Activated CD8-positive, alpha-beta memory T cell treated with anti-CD3 and anti-CD28 coated beads, Interleukin-2, amount 10 ng/mL, durations not matched to agents 7 days and 5 days (primary cell): ENCODE data around the gene SCGB1C1. TPM values are rescaled to one million over a fixed set of nuclear protein-coding genes. Genes with fewer than 3 reads are reported as not detected.
"Not testable (repeated sequence)": the region's sequence is repeated elsewhere in the genome, so short reads cannot be mapped to it uniquely, and the experiment has no call there.

Experiments used
- ATAC-seq: fragments of 150-1000 bp; cut with Tn5 transposase; one replicate; pipeline ENCODE4 v1.10.0; 2021; ENCODE audit warnings: moderate library complexity
- CTCF ChIA-PET: fragments of 350-600 bp; sonication (Branson Sonifier 250); formaldehyde crosslinking; loops from one replicate; lab custom pipeline; 2021; ENCODE audit warnings: antibody characterized with exemption; lab: Charles Lee
- DNase-seq: peaks from one replicate; pipeline ENCODE4 v3.0.0-alpha.2; 2020
- H3K27ac Mint-ChIP-seq: one replicate; pipeline ENCODE4 v1.8.0; 2021; ENCODE audit warnings: mild to moderate bottlenecking, mixed read lengths
- H3K27me3 Mint-ChIP-seq: one replicate; pipeline ENCODE4 v1.8.0; 2021; ENCODE audit warnings: mixed read lengths
- H3K36me3 Mint-ChIP-seq: one replicate; pipeline ENCODE4 v1.8.0; 2021; ENCODE audit warnings: mild to moderate bottlenecking, mixed read lengths
- H3K4me1 Mint-ChIP-seq: one replicate; pipeline ENCODE4 v1.8.0; 2021; ENCODE audit warnings: mixed read lengths
- H3K4me3 Mint-ChIP-seq: one replicate; pipeline ENCODE4 v1.8.0; 2021; ENCODE audit warnings: mild to moderate bottlenecking, moderate library complexity, mixed read lengths
- H3K9me3 Mint-ChIP-seq: one replicate; pipeline ENCODE4 v1.8.0; 2022; ENCODE audit warnings: low read depth, mixed read lengths
- total RNA-seq, 2 experiments: library from RNA; stranded (reverse); gene quantifications; one replicate each; pipeline ENCODE4 v1.2.3, GENCODE V29; 2021

Gene SCGB1C1
- total RNA-seq, 2 experiments from 2014 or later, result not detected

DNA sequence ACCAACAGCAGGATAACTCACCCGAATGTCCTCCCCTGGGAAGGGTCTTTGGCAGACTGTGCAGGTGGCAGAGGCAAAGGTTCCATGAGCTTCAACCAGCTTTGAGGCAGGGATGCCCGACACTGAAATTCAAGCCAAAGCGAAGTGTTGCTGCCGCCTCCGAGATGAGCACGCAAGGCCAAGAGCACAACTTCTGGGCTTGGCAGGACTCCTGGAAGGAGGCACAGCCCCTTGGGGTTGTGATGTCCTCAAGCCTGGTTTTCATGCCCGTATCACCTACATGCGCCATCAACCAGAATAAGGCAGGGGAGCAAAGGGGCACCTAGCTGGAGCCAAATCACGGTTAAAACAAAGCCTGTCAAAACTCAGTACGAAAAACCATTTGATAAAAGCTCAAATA lies 37.6 kb downstream of the SCGB1C1 start:
- no peaks in the 10 kb centered on the region for H3K27me3 Mint-ChIP-seq
- no peak overlapping the region for H3K4me3 Mint-ChIP-seq
- ATAC-seq (no peak), DNase-seq (no peak)
- H3K4me1 Mint-ChIP-seq, result peaks cover 12% of the 10 kb centered on the region
- CTCF ChIA-PET, result interaction anchor here (2.3 kb wide), 1 partner anchor 20 kb away, joined by 7 read pairs; no protein-coding TSS in a partner anchor
- no peak overlapping the region for H3K27ac Mint-ChIP-seq
- H3K36me3 Mint-ChIP-seq, result no peaks in the 10 kb centered on the region
- H3K9me3 Mint-ChIP-seq, result no peaks in the 10 kb centered on the region

DNA sequence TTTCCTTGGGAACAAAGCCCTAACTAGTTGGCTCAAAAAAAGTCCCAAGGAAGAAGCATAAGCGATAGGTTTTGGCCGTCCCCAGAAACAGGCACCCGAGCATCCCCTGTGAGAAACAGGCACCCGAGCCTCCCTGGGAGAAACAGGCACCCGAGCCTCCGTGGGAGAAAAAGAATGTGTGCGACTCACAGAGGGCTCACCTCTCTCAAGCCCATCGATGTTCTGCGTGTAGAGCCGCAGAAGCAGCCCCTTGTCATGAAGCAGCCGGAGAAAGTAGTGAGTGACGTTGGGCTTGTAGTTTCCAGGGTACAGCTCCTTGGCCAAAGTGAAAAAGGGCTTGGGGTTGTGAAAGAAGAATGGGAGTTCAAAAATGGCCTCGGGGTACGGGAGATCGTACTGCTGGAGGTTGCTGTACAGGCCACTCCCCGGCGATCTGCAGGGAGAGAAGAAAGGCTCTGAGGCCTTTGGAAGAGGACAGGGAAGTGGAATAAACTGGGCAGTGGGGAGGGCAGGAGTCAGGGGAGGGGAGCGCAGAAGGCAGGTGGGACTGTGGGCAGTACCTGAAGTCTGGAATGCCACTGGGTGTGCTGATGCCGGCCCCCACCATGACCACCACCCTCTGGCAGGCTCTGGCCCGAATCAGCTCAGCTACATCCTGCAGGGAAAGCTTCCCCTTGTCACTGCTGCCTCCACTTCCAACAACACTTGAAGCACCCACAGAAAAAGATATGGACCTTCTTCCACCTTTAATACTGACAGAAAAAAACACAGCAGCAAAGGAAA lies 40.1 kb downstream of the SCGB1C1 start:
- no peak overlapping the region for H3K4me3 Mint-ChIP-seq
- no peaks in the 10 kb centered on the region for H3K27me3 Mint-ChIP-seq
- H3K9me3 Mint-ChIP-seq, result no peaks in the 10 kb centered on the region
- H3K4me1 Mint-ChIP-seq, result peaks cover 13% of the 10 kb centered on the region
- no peaks in the 10 kb centered on the region for H3K36me3 Mint-ChIP-seq
- CTCF ChIA-PET, result no interaction called here
- ATAC-seq (no peak), DNase-seq (no peak)
- no peak overlapping the region for H3K27ac Mint-ChIP-seq

DNA sequence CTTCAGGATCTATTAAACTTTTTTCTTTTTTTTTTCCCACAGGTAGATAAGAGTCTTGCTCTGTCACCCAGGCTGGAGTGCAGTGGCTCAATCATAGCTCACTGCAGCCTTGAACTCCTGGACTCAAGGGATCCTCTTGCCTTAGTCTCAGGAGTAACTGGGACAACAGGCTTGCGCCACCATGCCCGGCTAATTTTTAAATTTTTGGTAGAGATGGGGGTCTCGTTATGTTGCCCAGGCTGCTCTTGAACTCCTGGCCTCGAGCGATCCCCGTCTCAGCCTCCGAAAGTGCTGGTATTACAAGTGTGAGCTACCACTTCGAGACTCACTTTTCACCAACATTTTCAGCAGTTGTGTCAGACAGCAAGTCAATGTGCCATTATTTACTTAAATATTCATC lies 42.3 kb downstream of the SCGB1C1 start:
- CTCF ChIA-PET, result interaction anchor here (0.6 to 2.2 kb wide), 5 partner anchors 16 to 32 kb away, joined by 3 to 7 read pairs (median 3); partner anchors contain the start of genes BET1L and RIC8A
- no peak for DNase-seq
- peak overlapping the region; percentile 83 for H3K4me3 Mint-ChIP-seq
- H3K27me3 Mint-ChIP-seq, result no peaks in the 10 kb centered on the region
- ATAC-seq, result no peak
- no peaks in the 10 kb centered on the region for H3K9me3 Mint-ChIP-seq
- H3K27ac Mint-ChIP-seq, result peak overlapping the region; percentile 79
- no peaks in the 10 kb centered on the region for H3K36me3 Mint-ChIP-seq
- H3K4me1 Mint-ChIP-seq, result peaks cover 33% of the 10 kb centered on the region

DNA sequence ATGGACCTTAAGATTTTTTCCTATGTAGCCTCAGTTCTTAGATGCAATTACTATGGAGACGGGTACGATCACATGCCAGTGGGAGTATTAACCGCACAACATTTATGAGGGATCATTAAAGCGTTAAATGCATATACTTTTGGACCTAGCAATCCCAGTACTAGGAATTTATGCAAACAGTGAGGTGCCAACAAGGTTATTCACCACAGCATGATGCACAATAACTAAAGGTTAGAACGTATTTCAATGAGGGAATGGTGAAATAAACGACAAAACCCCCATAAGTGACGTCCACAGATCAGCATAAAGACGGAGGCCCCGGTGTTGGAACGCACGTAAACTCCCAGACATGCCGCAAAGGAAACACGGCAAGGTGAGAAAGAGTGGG lies 42.7 kb downstream of the SCGB1C1 start:
- CTCF ChIA-PET, result interaction anchor here (0.6 to 2.2 kb wide), 6 partner anchors 16 to 32 kb away, joined by 3 to 7 read pairs (median 3); partner anchors contain the start of genes BET1L and RIC8A
- ATAC-seq (peak; percentile 11), DNase-seq (peak; percentile 74)
- no peaks in the 10 kb centered on the region for H3K9me3 Mint-ChIP-seq
- peak overlapping the region; percentile 83 for H3K4me3 Mint-ChIP-seq
- H3K4me1 Mint-ChIP-seq, result peaks cover 36% of the 10 kb centered on the region
- no peaks in the 10 kb centered on the region for H3K27me3 Mint-ChIP-seq
- peaks cover 3% of the 10 kb centered on the region for H3K36me3 Mint-ChIP-seq
- peak overlapping the region; percentile 79 for H3K27ac Mint-ChIP-seq

DNA sequence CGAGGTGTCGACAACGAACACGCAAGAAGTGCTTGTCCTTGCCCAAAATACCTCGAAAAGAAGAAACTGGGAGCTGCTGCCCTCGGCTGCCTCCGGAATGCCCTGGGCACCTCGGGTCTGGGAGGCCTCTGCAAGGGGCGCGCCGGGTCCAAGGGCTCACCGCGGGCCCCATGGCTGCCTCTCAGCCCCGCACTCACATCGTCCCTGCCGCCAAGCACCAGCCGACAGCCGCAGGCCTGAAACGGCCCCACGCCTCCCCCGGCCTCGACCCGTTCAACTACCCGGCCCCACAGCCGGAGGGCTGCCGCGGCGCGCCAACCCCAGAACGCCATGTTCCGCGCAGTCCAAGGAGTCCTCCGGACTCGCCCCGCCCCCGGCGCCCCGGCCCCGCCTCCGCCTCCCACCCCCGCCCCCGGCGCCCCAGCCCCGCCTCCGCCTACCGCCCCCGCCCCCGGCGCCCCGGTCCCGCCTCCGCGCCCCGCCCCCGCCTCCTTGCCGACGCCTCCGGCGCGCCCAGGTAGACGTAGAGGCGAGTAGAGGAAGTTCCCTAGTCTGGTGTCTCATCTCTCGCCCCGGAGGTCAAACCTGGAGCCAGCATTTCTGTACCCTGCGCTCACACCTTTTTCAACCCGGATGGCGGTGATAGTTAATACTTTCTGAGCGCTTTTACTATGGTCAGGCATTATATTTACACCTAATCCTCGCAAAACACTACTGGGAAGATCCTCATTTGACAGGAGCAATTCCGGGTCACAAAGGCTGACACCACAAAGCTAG lies 43.3 kb downstream of the SCGB1C1 start, which contains the start of gene SIRT3:
Gene SIRT3, minus strand, starts transcription at position 346 of the 777 bp plus-strand sequence. Its CDS starts 14 bp downstream, at position 332.
- Mint-ChIP-seq H3K27ac (peak within 1 kb of the TSS; percentile 99), H3K4me3 (peak within 1 kb of the TSS; percentile 83), H3K4me1 (peaks cover 37% of the 10 kb centered on the region), H3K36me3 (peaks cover 5% of the 10 kb centered on the region), H3K27me3 (no peaks in the 10 kb centered on the region), H3K9me3 (no peaks in the 10 kb centered on the region)
- peak; percentile 92 for DNase-seq
- ATAC-seq, result peak; percentile 89
- CTCF ChIA-PET, result interaction anchor here (1.1 to 2.4 kb wide), 6 partner anchors 14 to 171 kb away, joined by 3 to 19 read pairs (median 6); partner anchors contain the start of genes BET1L and RIC8A

DNA sequence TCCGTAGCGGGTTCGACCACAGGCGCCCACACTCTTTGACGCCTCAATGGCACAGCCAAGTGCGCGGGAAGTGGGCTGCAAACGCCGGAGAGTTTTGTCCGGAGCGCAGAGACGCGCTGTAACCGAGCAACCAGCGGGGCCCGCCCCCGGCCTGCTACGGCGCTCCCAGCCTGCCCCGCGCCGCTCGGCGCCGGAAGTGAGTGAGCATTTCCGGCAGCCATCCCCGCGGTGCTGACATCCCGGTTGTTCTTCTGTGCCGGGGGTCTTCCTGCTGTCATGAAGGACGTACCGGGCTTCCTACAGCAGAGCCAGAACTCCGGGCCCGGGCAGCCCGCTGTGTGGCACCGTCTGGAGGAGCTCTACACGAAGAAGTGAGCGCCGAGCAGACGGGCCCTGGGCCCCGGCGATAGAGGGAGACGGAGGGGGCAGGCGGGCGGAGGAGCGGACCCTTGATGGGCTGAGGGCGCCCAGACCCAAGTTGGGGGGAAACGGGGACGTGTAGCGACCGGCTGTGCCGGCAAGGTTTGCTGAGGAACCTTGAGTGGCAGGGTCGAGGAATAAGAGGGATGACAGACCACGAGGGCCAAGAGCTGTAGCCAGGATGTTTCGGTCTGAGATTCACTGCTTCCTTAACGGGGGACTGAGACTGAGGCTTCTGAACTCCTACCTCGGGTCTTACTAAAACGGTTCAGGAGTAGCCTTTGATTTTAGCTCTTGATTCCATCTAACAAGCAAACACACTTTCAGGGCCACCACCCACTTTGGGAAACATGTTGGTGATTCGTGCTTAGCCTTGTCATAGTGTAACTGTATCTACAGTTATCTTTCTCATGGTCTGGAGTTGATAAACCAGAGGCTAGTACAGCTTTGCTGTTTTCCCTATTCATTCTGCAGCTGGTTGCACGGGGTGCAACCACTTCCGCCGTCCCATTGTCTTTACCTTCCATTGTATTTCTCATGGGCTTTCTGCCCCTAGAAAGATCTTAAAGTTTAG lies 44.2 kb downstream of the SCGB1C1 start, which contains the start of gene PSMD13:
Gene PSMD13, plus strand, starts transcription at position 203 of the 994 bp plus-strand sequence. Its CDS starts 74 bp downstream, at position 277.
- peaks cover 14% of the 10 kb centered on the region for H3K36me3 Mint-ChIP-seq
- ATAC-seq (peak; percentile 89), DNase-seq (peak; percentile 92)
- H3K4me1 Mint-ChIP-seq, result peaks cover 46% of the 10 kb centered on the region
- no peaks in the 10 kb centered on the region for H3K9me3 Mint-ChIP-seq
- peak within 1 kb of the TSS; percentile 99 for H3K27ac Mint-ChIP-seq
- H3K27me3 Mint-ChIP-seq, result no peaks in the 10 kb centered on the region
- CTCF ChIA-PET, result interaction anchor here (0.5 to 2.4 kb wide), 9 partner anchors 11 to 479 kb away, joined by 3 to 19 read pairs (median 4); partner anchors contain the start of genes BET1L and RIC8A
- peak within 1 kb of the TSS; percentile 83 for H3K4me3 Mint-ChIP-seq

DNA sequence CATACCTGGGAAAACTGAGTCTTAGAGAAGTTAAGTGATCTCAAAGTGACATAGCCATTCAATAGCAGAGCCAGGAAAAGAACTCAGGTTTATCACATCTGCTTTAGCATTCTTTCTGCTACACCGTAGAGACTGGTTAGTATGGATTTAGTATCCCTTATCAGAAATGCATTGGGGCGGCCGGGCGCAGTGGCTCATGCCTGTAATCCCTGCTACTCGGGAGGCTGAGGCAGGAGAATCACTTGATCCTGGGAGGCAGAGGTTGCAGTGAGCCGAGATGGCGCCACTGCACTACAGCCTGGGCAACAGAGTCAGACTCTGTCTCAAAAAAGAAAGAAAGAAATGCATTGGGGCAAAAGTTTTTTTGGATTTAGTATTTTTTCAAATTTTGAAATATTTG lies 45.5 kb downstream of the SCGB1C1 start:
- Mint-ChIP-seq H3K4me1 (peaks cover 51% of the 10 kb centered on the region), H3K27ac (peak overlapping the region; percentile 40), H3K36me3 (peaks cover 24% of the 10 kb centered on the region), H3K4me3 (peak overlapping the region; percentile 32)
- CTCF ChIA-PET, result interaction anchor here (0.6 to 2.4 kb wide), 5 partner anchors 10 to 169 kb away, joined by 3 to 19 read pairs (median 5); partner anchors contain the start of genes BET1L and RIC8A
- H3K9me3 Mint-ChIP-seq, H3K27me3 Mint-ChIP-seq, ATAC-seq, DNase-seq: not testable (repeated sequence)

DNA sequence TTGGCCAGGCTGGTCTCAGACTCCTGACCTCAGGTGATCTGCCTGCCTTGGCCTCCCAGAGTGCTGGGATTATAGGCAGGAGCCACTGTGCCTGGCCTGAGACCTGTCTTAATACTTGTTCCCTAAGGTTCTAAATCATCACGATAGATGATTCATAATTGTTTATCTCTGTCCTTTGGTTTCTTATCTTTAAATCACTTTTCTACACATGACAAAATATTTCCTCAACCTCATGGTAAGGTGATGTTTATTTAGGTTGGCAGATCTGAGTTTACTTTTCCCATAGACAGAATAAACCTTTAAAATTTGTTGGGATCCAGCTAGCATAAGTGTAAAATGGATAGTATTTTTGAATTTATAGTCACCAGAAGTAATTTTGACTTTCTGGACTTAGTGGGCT lies 47.4 kb downstream of the SCGB1C1 start:
- Mint-ChIP-seq H3K9me3 (no peaks in the 10 kb centered on the region), H3K36me3 (peaks cover 35% of the 10 kb centered on the region), H3K27me3 (no peaks in the 10 kb centered on the region), H3K4me1 (peaks cover 62% of the 10 kb centered on the region), H3K4me3 (no peak overlapping the region), H3K27ac (no peak overlapping the region)
- CTCF ChIA-PET, result interaction anchor here (0.6 to 3.4 kb wide), 3 partner anchors 10 to 183 kb away, joined by 3 to 13 read pairs (median 3); no protein-coding TSS in a partner anchor
- ATAC-seq (no peak), DNase-seq (no peak)

DNA sequence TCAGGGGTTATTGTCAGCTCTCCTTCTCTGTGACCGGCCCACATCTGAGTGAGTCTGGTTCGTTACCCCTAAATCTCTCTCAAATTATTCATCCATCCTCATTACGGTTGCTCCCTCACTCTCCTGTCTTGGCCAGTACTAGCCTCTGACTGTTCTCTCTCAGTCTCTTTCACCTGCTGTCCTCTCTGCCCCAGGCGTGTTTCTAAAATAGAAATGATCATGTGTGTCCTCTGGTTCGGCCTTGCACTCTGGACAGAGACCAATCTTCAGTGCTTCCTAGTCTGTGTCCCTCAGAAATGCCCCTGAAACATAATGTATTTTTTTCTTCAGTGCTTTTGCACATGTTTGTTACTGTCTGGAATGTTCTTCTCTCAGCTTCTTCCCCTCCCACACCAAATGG lies 48.8 kb downstream of the SCGB1C1 start:
- Mint-ChIP-seq H3K27ac (peak overlapping the region; percentile 2), H3K9me3 (no peaks in the 10 kb centered on the region), H3K4me3 (no peak overlapping the region), H3K36me3 (peaks cover 45% of the 10 kb centered on the region), H3K4me1 (peaks cover 61% of the 10 kb centered on the region), H3K27me3 (no peaks in the 10 kb centered on the region)
- ATAC-seq, result no peak
- no peak for DNase-seq
- CTCF ChIA-PET, result interaction anchor here (0.9 to 3.4 kb wide), 3 partner anchors 9 to 39 kb away, joined by 4 to 13 read pairs (median 4); no protein-coding TSS in a partner anchor
